GM12878 (cell line): ENCODE results near the gene UQCRC1. TPM values are rescaled to one million over a fixed set of nuclear protein-coding genes. Genes with fewer than 3 reads are reported as not detected.

ENCODE experiments used
- ATAC-seq: fragments of 200-7000 bp; cut with Tn5 transposase; 3 replicates; pipeline ENCODE4 v1.9.1; 2020; ENCODE audit warnings: mild to moderate bottlenecking, moderate library complexity
- BruUV-seq: library from RNA; stranded (reverse); fragments of 400-500 nt; replicated peaks from 2 replicates; lab custom pipeline; 2021; lab: Mats Ljungman, UMichigan
- CTCF ChIA-PET: fragments of 300-600 bp; sonication (Branson Sonifier 250); formaldehyde crosslinking; extraction: SDS; loops from one replicate; lab custom pipeline; 2021; ENCODE audit warnings: inconsistent platforms; lab: Yijun Ruan, JAX
- POLR2A ChIA-PET: fragments of 350-600 bp; formaldehyde crosslinking; extraction: SDS; loops from one replicate; lab custom pipeline; 2021; ENCODE audit warnings: inconsistent platforms; lab: Charles Lee
- RAD21 ChIA-PET: fragments of 300-600 bp; sonication (Branson Sonifier 250); formaldehyde crosslinking; loops from one replicate; lab custom pipeline; 2023; ENCODE audit warnings: antibody characterized with exemption; ENCODE audit not compliant: unreplicated experiment; lab: Charles Lee
- SMC1A ChIA-PET: fragments of 300-600 bp; sonication (Branson Sonifier 250); formaldehyde crosslinking; loops from one replicate; lab custom pipeline; 2023; ENCODE audit not compliant: unreplicated experiment, uncharacterized antibody; lab: Charles Lee
- DNase-seq: peaks from one replicate; pipeline ENCODE4 v3.0.0-alpha.2; 2011; ENCODE audit warnings: low read depth, low spot score
- FAIRE-seq: peaks from 3 replicates; lab custom pipeline; 2011; peaks lifted over from hg19 to GRCh38; lab: Jason Lieb, UNC
- H2AFZ ChIP-seq: 2 replicates; pipeline ENCODE4 v1.6.0; 2011; ENCODE audit warnings: low read depth, low read length, control low read depth; ENCODE audit not compliant: control insufficient read depth
- H3K27ac ChIP-seq: 2 replicates; pipeline ENCODE4 v1.5.1; 2011; ENCODE audit warnings: control low read depth; ENCODE audit not compliant: control insufficient read depth, insufficient read depth
- H3K27me3 ChIP-seq, 2 experiments: replicated peaks in 1 of 2; 2 replicates each; pipeline versions ENCODE4 v1.6.0 to v1.6.1; 2011; ENCODE audit warnings: low read length in 1 of 2; ENCODE audit not compliant: control insufficient read depth in 2 of 2, insufficient read depth in 2 of 2
- H3K36me3 ChIP-seq, 2 experiments: 2 replicates each; pipeline ENCODE4 v1.5.1; 2011; ENCODE audit warnings: low read length in 1 of 2; ENCODE audit not compliant: control insufficient read depth in 2 of 2, insufficient read depth in 2 of 2
- H3K4me1 ChIP-seq: 2 replicates; pipeline ENCODE4 v1.6.1; 2011; ENCODE audit warnings: mild to moderate bottlenecking, low read length, moderate library complexity, mixed read lengths; ENCODE audit not compliant: control insufficient read depth, insufficient read depth
- H3K4me2 ChIP-seq: 2 replicates; pipeline ENCODE4 v1.6.0; 2011; ENCODE audit warnings: control low read depth; ENCODE audit not compliant: control insufficient read depth, insufficient read depth
- H3K4me3 ChIP-seq: fragments of 200-600 bp; sonication (generic); 2 replicates; pipeline ENCODE4 v1.5.1; 2016
- H3K79me2 ChIP-seq: 2 replicates; pipeline ENCODE4 v1.6.0; 2011; ENCODE audit warnings: low read length; ENCODE audit not compliant: control insufficient read depth, insufficient read depth
- H3K9ac ChIP-seq: 2 replicates; pipeline ENCODE4 v1.8.0; 2011; ENCODE audit warnings: low read length, control low read depth, mixed read lengths; ENCODE audit not compliant: control insufficient read depth, insufficient read depth
- H3K9me3 ChIP-seq: replicated peaks from 3 replicates; pipeline ENCODE4 v1.5.1; 2011; ENCODE audit warnings: mild to moderate bottlenecking, low read length; ENCODE audit not compliant: control insufficient read depth, insufficient read depth
- H4K20me1 ChIP-seq: 2 replicates; pipeline ENCODE4 v1.6.0; 2011; ENCODE audit not compliant: control insufficient read depth, insufficient read depth
- BACH1 ChIP-seq: fragments of 450-650 bp; IDR thresholded peaks from 2 replicates; pipeline ENCODE4 v1.6.1; 2017; ENCODE audit warnings: mild to moderate bottlenecking, borderline replicate concordance
- BCL3 ChIP-seq: IDR thresholded peaks from 2 replicates; pipeline ENCODE4 v1.6.1; 2011; ENCODE audit warnings: borderline replicate concordance, low read depth, mild to moderate bottlenecking, moderate library complexity, low read length; ENCODE audit not compliant: insufficient read depth, poor library complexity, severe bottlenecking
- CREM ChIP-seq: IDR thresholded peaks from 2 replicates; pipeline ENCODE4 v1.6.1; 2014; ENCODE audit warnings: antibody characterized with exemption, low read depth
- E2F4 ChIP-seq: IDR thresholded peaks from 2 replicates; pipeline ENCODE4 v1.6.1; 2012; ENCODE audit warnings: low read depth, low read length, improper control_type of control experiment
- FOS ChIP-seq: IDR thresholded peaks from 3 replicates; pipeline ENCODE4 v1.6.1; 2011; ENCODE audit warnings: borderline replicate concordance; ENCODE audit not compliant: insufficient read length; ENCODE audit errors: extremely low read depth
- GATAD2B ChIP-seq: fragments of 450-650 bp; conservative IDR thresholded peaks from 2 replicates; pipeline ENCODE4 v1.6.1; 2017; ENCODE audit warnings: low read depth, mild to moderate bottlenecking, moderate library complexity
- NBN ChIP-seq: fragments of 450-650 bp; IDR thresholded peaks from 2 replicates; pipeline ENCODE4 v1.6.1; 2016
- RFX5 ChIP-seq: IDR thresholded peaks from 2 replicates; pipeline ENCODE4 v1.6.1; 2011; ENCODE audit warnings: low read depth, low read length, improper control_type of control experiment
- SUPT20H ChIP-seq: IDR thresholded peaks from 2 replicates; pipeline ENCODE4 v1.6.1; 2011; ENCODE audit warnings: low read depth, mild to moderate bottlenecking, low read length, moderate library complexity, borderline replicate concordance; ENCODE audit not compliant: control insufficient read depth
- TARDBP ChIP-seq: IDR thresholded peaks from 2 replicates; pipeline ENCODE4 v1.6.1; 2016; ENCODE audit warnings: borderline replicate concordance
- WGBS: methylation state at CpG from one replicate; pipeline ENCODE4 v1.1.6; 2016; ENCODE audit warnings: low lambda C conversion rate; ENCODE audit not compliant: insufficient replicate concordance, insufficient coverage; ENCODE audit errors: missing lambda C conversion rate; 5-methylcytosine and 5-hydroxymethylcytosine counted together
- in situ Hi-C: fragments of 300-500 bp; cut with MboI; formaldehyde crosslinking; loops from 9 replicates; pipeline ENCODE4 v1.14.3; 2018; ENCODE audit warnings: mixed read lengths
- intact Hi-C: fragments of 100-400 bp; cut with micrococcal nuclease; formaldehyde crosslinking; loops from one replicate; pipeline ENCODE4 v1.14.2; 2022; ENCODE audit not compliant: unreplicated experiment
- polyA plus RNA-seq, 11 experiments: library from polyadenylated mRNA; depleted of rRNA in 4 of 11; unstranded in 6 of 11; stranded (reverse) in 5 of 11; fragments of >200 nt; fragmentation: Nextera tagmentation in 4 of 11; fragmentation: Illumina TruSeq in 1 of 11; extraction: Ambion mirVana in 4 of 11; extraction: Trizol in 1 of 11; gene quantifications; 1 replicate in 1 of 11; 2 replicates in 10 of 11; pipeline versions ENCODE4 v1.2.1 to v1.2.3, GENCODE V29; 2011 to 2016; ENCODE audit warnings: inconsistent platforms in 2 of 11, missing spikeins in 2 of 11, low read depth in 1 of 11
- total RNA-seq, 4 experiments: library from RNA; depleted of rRNA in 3 of 4; stranded (reverse); fragments of >200 nt in 3 of 4; fragmentation: Illumina TruSeq in 1 of 4; extraction: Trizol in 1 of 4; gene quantifications; 2 replicates each; pipeline versions ENCODE4 v1.2.1 to v1.2.3, GENCODE V29; 2013 to 2021

Gene UQCRC1
- total and polyA plus RNA-seq, 10 of the 15 experiments (the other 5 are each of a cell fraction or from before 2014, with no cell fraction given) = 116 to 426 (median 228) TPM

- intact Hi-C loops = no loop called here
- Histone ChIP-seq H3K79me2 (no peaks in the 10 kb centered on the region), H3K9me3 (no peaks in the 10 kb centered on the region), H3K9ac (no peak overlapping the region), H3K27ac (no peak overlapping the region), H3K4me3 (no peak overlapping the region), H3K36me3 (peaks cover 40 to 50% of the 10 kb centered on the region in 2 experiments), H3K4me2 (no peak overlapping the region), H2AFZ (no peak overlapping the region), H3K4me1 (no peaks in the 10 kb centered on the region; the same call in 1 of the 2 replicates), H4K20me1 (peaks cover 4% of the 10 kb centered on the region; the same call in 1 of the 2 replicates), H3K27me3 (no peaks in the 10 kb centered on the region)
- FAIRE-seq = no peak
- SMC1A ChIA-PET = no interaction called here
- in situ Hi-C loops = no loop called here
- no TSS peak for BruUV-seq
- RAD21 ChIA-PET = no interaction called here
- TF ChIP-seq RFX5 = no peak
- no peak for TF ChIP-seq NBN
- TF ChIP-seq CREM = no peak
- TF ChIP-seq E2F4 = no peak
- TF ChIP-seq BCL3 = no peak
- TF ChIP-seq GATAD2B = no peak
- no peak for TF ChIP-seq TARDBP
- no peak for TF ChIP-seq FOS
- TF ChIP-seq SUPT20H = no peak
- TF ChIP-seq BACH1 = no peak
- DNase-seq = no peak
- POLR2A ChIA-PET = no interaction called here
- 94% methylated on average over 19 of the region's 19 CpGs for WGBS
- ATAC-seq = no peak
- CTCF ChIA-PET = no interaction called here
Measured at GRCh38 chr3:48600711-48601621, 8.5 kb downstream of the UQCRC1 start.
